Bronchial epithelial cell (primary cell): ENCODE results near the gene ADGRL3. TPM values are rescaled to one million over a fixed set of nuclear protein-coding genes. Genes with fewer than 3 reads are reported as not detected.

ENCODE experiments used
- DNase-seq: peaks from one replicate; pipeline ENCODE4 v3.0.0-alpha.2; 2010; ENCODE audit warnings: low read depth
- FAIRE-seq: peaks from 2 replicates; lab custom pipeline; 2011; peaks lifted over from hg19 to GRCh38; lab: Jason Lieb, UNC
- H3K27me3 ChIP-seq: 2 replicates; pipeline ENCODE4 v1.5.1; 2011; ENCODE audit warnings: low read length; ENCODE audit not compliant: control insufficient read depth, insufficient read depth
- H3K36me3 ChIP-seq: 2 replicates; pipeline ENCODE4 v1.5.1; 2011; ENCODE audit warnings: low read length; ENCODE audit not compliant: control insufficient read depth, insufficient read depth
- H3K4me3 ChIP-seq: 2 replicates; pipeline ENCODE4 v1.5.1; 2011; ENCODE audit warnings: mild to moderate bottlenecking, low read depth, low read length, control low read depth
- CTCF ChIP-seq: IDR thresholded peaks from 2 replicates; pipeline ENCODE4 v1.5.1; 2011; ENCODE audit warnings: mild to moderate bottlenecking, moderate library complexity, low read length, control low read depth, inconsistent platforms; ENCODE audit not compliant: insufficient read depth, severe bottlenecking
- total RNA-seq: library from RNA; depleted of rRNA; stranded (reverse); fragments of >200 nt; gene quantifications from 2 replicates; pipeline ENCODE4 v1.2.1, GENCODE V29; 2014

Gene ADGRL3
- total RNA-seq, 1 donor from 2014 or later: under 0.01 TPM

DNA sequence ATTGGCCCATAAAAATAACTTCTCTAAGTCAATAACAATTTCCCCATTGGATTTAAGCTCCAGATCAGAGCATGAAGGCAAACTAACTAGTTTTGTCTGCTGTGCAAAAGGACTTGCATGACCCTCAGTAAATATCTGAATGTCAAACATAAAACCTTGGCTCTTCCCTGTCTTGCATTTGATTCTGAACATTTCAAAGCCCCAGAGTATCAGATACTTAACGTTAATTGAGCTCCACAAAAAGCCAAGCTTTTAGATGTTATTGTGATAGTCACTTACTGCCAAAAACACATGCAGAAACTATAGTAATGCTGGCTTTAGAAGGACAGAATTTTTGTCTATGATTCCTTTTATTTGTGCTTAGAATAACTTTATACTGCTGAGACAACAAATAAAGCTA lies 664.2 kb downstream of the ADGRL3 start:
- FAIRE-seq (no peak), DNase-seq (no peak)
- Histone ChIP-seq H3K4me3 (no peak overlapping the region), H3K27me3 (no peaks in the 10 kb centered on the region), H3K36me3 (no peaks in the 10 kb centered on the region)
- TF ChIP-seq CTCF: no peak

DNA sequence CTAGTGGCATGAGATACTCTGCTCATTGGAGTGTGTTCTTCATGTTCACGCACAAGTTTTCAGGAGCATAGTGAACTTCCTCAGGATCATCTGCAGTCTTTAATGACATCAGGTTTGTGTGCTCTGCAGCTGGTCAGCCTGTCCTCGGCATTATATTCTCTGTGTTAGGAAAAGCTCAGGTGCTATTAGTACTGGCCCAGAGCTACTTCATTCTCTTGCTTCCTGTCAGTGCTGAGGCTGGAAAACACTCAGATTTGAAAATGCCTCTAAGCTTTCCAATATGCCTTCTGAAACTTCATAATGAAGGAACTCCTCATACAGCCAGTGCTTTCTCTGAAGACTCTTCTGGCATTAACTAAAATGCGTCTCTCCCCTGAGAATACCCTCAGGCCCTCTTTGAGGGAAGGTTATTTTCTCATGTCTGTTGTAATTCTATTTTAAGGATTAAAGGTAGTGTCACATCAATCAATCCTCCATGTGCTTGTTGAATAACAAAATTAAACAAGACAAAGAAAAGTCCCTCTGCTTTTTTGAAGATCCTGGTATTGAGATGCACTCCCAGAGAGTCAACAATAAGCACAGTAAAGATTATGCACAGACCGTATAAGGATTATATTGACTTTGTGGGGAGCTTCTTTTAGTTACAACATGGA lies 666.4 kb downstream of the ADGRL3 start:
- DNase-seq (no peak), FAIRE-seq (no peak)
- Histone ChIP-seq H3K27me3 (no peaks in the 10 kb centered on the region), H3K4me3 (no peak overlapping the region), H3K36me3 (no peaks in the 10 kb centered on the region)
- no peak for TF ChIP-seq CTCF

DNA sequence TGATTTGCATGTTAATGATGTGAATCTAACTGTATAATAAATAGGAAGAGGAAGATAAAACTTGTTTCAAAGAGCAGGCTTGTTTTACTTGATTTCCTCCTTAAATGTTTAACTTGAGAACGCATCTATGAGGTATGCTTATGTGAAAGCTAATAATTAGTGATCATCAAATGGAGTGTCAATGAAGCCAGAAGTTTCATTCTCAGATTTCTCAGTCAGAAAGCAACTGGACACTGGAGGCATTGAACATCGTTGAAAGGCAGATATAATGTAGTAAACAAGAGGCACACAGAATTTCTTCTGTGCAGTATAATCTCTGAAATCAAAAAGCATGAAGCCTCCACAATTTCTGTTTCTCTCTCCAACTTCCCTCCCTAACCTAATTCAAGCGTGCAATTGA lies 672.9 kb downstream of the ADGRL3 start:
- DNase-seq: no peak
- H3K4me3 ChIP-seq: no peak overlapping the region
- FAIRE-seq: no peak
- no peaks in the 10 kb centered on the region for H3K36me3 ChIP-seq
- TF ChIP-seq CTCF: no peak
- H3K27me3 ChIP-seq: no peaks in the 10 kb centered on the region

GRCh38 chr4:61877266-61877665 lies 677.1 kb downstream of the ADGRL3 start:
- Histone ChIP-seq H3K36me3 (no peaks in the 10 kb centered on the region), H3K4me3 (no peak overlapping the region), H3K27me3 (no peaks in the 10 kb centered on the region)
- FAIRE-seq: no peak
- DNase-seq: no peak
- no peak for TF ChIP-seq CTCF

DNA sequence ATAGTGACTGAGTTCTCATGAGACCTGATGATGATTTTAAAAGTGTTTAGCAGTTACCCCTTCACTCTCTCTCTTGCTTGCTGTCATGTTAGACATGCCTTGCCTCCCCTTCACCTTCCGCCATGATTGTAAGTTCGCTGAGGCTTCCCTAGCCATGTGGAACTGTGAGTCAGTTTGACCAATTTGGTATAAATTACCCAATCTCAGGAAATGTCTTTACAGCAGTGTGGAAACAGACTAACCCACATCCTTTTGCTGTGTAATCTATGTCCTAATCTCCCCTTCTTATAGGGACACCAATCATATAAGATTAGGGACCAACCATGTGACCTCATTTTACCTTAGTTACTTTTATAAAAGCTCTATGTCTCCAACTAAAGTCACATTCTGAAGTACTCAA lies 677.8 kb downstream of the ADGRL3 start:
- no peak for TF ChIP-seq CTCF
- Histone ChIP-seq H3K4me3 (no peak overlapping the region), H3K27me3 (no peaks in the 10 kb centered on the region), H3K36me3 (no peaks in the 10 kb centered on the region)
- FAIRE-seq: no peak
- no peak for DNase-seq

DNA sequence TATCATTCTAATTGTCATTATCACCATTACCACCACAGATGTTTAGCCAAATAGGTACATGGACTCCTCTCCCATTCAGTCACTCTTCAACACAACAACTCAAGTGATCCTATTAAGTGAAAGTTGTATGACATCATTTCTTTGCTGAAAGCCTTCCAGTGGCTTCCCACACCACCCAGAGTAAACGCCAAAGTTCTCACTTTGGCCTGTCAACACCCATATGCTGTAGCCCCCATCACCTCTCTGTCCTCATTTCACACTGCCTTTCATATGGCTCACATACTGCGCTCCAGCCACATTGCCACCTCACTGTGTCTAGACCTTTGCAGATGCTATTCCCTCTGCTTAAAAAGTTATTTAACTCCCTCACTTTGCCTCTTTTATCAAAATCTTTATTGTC lies 682.3 kb downstream of the ADGRL3 start:
- Histone ChIP-seq H3K36me3 (no peaks in the 10 kb centered on the region), H3K4me3 (no peak overlapping the region), H3K27me3 (no peaks in the 10 kb centered on the region)
- FAIRE-seq (no peak), DNase-seq (no peak)
- TF ChIP-seq CTCF: no peak
